CD4-positive, alpha-beta T cell treated with Interleukin-2 at 100 ng/mL for 4 hours (primary cell): Measurements from ENCODE around the gene UBE2H.
"Not testable (repeated sequence)": the region's sequence is repeated elsewhere in the genome, so short reads cannot be mapped to it uniquely, and the experiment has no call there.

Experiments used
- DNase-seq: peaks from one replicate; pipeline ENCODE4 v3.0.0-alpha.2; 2020; ENCODE audit warnings: low spot score

The UBE2H gene

DNA sequence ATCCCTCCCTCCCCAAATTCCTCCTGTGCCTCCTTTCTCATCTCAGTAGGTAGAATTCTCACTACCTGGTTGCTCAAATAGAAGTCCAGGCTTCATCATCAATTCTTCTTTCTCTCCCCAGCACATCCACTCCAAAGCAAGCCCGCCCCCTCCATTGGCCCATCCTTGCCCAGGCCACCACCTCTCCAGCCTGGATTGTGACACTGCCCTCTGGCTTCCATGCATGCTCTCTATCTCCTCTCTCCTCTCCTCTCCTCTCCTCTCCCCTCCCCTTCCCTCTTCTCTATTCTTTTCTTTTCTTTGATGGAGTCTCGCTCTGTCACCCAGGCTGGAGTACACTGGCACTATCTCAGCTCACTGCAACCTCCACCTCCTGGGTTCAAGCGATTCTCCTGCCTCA is 144.9 kb downstream of the UBE2H start:
- DNase-seq = no peak

DNA sequence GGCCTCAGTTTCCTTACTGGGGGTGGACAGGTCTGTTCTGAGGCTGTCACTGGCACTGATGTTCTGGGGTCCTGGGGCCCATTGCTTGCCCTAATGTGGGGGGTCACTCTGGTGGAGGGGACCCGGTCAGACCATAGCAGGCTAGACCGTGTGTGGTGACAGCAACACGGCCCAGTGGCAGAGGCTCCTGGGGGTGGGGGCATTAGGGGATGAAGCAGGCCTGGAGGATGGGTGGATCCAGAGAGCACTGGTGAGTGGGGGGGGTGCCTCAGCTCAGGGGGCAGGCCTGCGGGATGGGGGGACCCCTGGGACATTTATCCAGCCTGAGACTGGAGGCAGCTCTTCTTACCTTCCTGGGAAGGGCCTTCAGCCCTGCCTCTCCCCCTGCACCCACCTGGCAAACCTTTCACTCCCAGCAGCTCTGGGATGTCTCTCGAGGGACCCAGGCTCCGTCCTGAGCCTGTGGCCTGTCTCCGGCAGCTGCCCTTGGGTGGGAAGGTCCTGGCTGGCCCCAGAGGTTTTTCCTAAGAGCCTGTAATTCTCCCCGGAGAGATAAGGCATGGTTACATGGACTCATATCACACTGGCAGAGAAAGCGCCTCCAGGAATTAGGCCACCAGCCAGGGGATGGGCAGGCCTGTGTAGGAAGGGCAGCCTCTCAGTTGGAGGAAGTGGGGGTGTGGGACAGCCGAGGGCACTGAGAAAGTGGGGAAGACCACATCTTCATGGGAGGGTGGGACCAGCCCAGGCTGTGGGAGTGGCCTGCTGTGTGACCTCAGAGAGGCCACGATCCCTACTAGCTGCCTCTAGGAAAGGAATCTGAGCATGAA is 147.7 kb downstream of the UBE2H start:
- DNase-seq = no peak

GRCh38 chr7:129804111-129804889 is 148.5 kb downstream of the UBE2H start:
- no peak for DNase-seq

GRCh38 chr7:129803546-129804081 is 149.1 kb downstream of the UBE2H start:
- no peak for DNase-seq

- no peak for DNase-seq
Observed at GRCh38 chr7:129801882-129802281, 150.9 kb downstream of the UBE2H start.

DNA sequence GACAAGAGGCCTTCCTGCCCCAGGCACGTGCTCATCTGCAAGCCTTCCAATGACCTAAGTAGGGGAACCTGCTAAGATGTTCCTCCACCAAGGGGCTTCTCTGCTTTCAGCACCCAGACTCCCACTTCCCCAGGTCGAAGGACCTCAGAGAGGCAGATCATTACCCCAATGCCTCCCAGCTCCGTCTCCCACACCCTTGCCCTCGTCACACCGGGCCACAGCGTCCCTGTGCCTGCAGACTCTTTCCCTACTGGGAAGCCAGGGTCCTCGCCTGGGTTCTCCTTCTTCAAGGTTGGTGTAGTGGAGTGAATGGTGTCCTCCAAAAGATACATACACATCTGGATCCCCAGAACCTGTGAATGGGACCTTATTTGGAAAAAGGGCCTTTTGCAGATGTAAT is 151.9 kb downstream of the UBE2H start:
- no peak for DNase-seq

DNA sequence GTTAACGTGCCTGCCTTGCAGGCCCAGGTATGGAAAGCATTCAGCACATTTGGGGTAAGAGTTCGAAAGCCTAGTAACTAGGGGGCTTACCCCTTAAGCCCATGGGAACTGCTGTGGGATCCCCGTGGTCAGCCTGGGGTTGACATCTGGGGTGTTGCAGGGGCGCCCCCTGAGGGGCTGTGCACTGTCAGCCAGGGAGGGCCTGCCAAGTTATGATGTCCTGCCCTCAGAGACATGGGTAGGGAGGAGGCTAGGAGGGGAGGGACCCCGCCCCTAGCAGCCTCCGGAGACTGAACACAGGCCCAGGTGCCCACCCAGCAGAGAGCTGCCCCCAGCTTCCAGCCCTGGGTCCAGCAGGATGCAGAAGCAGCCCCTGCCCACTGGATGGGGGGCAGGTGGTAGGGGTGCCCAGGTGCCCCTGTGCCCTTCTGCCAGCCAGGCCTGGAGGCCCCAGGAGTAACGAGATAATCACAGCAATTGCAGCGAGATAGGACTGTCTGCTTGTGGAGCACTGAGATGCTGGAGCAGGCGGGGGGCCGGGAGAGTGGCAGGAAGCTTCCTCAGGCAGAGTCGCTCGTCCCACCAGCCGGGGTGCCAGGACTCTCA is 153.3 kb downstream of the UBE2H start:
- no peak for DNase-seq

DNA sequence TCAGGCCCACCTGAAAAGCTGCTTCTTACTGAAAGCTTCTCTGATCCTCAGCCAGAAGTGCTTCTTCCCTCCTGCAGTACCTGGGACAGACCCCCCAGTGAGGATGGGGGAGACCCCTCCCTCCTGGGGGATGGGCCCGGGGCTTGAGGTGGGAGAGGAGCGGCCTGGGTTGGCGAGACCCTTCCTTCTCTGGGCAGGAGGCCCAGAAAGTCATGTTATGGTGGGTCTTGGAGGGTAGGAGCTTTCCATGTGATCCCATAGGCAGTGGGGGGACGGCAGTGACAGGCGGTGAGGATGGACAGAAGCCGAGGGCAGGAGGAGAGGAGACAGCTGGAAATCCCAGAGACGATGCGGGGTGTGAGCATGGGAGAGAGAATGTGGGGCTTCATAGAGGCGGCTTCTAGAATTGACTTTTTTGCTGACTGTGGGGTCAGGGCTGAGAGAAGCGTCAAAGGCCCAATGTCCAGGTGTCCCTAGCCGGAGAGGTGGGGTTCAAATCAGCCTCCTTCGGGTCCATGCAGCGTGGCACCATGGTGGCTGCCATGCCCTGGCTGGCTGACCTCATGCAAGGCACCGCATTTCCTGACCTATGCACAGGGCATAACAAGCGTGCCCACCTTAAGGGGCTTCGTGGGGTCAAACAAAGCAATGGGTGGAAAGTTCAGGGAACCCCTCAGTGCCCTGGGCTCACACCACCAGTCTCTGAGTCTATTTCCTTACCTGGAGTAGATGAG is 154.0 kb downstream of the UBE2H start:
- no peak for DNase-seq

DNA sequence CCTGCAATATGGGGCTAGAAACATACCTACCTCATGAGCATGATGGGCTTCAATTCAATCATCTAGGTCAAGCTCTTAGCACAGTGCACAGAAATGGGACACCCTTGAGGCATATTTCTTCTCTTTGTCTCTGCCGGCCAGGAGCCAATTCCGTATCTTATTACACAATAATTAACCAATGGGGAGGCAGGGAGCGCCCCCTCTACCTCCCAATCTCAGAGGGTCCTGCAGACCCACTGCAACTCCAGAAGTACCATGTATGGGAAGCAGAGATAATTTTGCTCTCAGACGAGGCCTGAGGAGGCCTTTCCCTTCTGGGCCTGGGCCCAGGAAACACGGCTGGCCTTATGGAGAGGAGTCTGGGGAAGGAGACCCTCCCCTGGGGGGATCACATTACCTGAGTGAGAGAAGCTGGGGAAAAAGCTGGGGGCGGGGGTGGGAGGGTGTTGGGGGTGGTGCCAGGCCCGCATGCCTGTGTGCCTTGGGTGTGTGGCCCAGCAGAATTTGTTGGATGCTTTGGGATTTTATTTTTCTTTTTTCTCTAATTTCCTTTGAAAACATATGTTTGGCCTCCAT is 155.5 kb downstream of the UBE2H start:
- no peak for DNase-seq

GRCh38 chr7:129796186-129796775 is 156.5 kb downstream of the UBE2H start:
- DNase-seq = no peak

DNA sequence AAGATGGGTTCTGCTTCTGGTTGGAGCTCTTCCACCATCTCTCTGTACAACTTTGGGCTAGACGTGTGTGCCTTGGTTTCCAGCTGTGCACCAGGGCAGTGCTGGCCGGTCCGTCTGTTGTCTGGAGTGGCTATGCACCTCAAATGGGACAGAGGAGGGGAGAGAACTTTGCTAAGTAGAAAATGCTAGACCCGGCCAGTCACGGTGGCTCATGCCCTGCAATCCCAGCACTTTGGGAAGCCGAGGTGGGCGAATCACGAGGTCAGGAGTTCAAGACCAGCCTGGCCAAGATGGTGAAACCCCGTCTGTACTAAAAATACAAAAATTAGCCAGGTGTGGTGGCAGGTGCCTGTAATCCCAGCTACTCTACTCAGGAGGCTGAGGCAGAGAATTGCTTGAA is 158.3 kb downstream of the UBE2H start:
- not testable (repeated sequence) for DNase-seq

DNA sequence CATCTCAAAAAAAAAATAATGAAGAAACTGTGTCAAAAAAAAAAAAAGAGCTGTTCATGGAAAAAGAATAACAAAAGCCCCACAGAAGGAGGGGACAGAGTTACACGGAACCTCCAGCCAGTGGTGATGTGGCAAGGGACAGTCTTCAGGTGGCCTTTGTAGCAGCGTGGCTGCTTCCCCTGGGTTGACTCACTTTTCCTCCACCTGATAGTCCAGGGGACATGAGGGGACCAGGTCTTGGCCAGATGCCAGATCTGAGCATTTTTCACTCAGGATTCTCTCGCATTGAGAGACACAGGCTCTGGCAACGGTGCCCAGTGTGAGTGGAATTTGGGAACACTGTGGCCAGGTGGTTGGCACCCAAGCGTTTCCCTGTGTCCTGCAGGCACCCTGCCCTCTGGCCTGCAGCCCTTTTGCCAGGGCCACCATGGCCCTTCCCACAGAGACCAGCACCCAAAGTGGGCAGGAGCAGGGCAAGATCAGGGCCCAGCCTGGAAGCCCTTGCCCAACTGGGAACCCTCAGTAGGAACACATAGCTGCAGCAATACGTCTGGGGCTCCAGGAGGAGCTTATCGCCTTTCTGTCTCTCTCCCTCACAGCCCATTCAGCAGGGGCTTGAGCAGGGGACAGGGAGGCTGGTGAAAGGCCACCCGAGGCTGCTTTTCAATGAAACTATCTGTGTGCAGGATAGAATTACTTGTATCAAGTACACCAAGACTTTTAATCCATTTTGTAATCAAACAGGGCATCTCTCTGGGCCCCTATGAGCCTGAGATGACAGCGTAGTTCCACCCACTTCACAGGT is 159.1 kb downstream of the UBE2H start:
- no peak for DNase-seq

GRCh38 chr7:129792721-129793120 is 160.0 kb downstream of the UBE2H start:
- DNase-seq = no peak

- DNase-seq = no peak
Observed at GRCh38 chr7:129790136-129790535, 162.6 kb downstream of the UBE2H start.

DNA sequence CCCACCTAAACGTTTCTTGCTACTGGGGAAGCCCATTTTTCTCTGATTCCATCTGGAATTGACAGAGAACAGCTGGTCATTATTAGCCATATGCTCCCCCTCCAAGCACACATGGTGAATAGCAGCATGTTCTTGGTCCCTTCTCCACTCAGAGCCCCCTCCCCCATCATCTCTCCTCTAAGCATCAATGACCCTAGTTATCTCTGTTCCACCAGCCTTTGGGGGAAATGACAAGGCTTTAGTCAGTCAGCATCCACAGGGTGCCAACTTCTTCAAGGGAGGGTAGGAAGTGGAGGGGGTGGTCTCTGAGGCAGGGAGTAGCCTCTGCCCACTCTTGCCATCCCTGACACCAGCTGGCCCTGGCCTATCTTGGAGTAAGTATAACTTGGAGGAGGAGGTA is 163.1 kb downstream of the UBE2H start:
- DNase-seq = no peak

DNA sequence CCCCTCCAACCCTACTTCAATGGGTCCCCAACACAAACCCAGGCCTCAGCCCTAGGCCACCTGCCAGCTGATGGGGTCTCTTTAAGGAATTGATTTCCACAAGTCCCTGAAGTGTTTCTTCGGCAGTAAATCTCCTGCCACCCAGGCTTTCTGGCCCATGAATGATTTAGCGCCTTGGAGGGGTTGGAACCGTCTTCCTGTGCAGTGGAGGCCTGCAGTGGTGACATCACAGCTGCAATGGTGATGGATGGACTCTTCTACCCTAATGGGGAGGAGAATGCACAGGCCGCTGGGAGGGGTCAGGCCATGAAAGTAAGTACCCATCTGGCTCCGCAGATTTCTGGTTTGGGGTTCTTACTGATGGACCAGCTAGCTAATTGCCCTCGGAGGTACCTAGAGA is 163.8 kb downstream of the UBE2H start:
- DNase-seq = no peak

- no peak for DNase-seq
Observed at GRCh38 chr7:129786825-129787563, 165.8 kb downstream of the UBE2H start.

GRCh38 chr7:129785685-129786514 is 166.9 kb downstream of the UBE2H start:
- DNase-seq = no peak
